Ovary (tissue), 10 donors: ENCODE results near the gene INTS3. TPM values are rescaled to one million over a fixed set of nuclear protein-coding genes. Genes with fewer than 3 reads are reported as not detected.

Experiments
- DNase-seq, 5 donors: peaks; one replicate each; pipeline ENCODE4 v3.0.0-alpha.2; 2019 to 2020
- H3K27ac ChIP-seq, 2 donors: fragments of 200-600 bp; one replicate each; pipeline versions ENCODE4 v1.5.1 to v1.8.0; 2019 to 2022
- H3K27me3 ChIP-seq: fragments of 200-600 bp; one replicate; pipeline ENCODE4 v1.8.0; 2022
- H3K36me3 ChIP-seq: fragments of 200-600 bp; sonication (generic); one replicate; pipeline ENCODE4 v1.5.1; 2019
- H3K4me1 ChIP-seq: one replicate; pipeline ENCODE4 v1.8.1; 2013; ENCODE audit warnings: mild to moderate bottlenecking, moderate library complexity; ENCODE audit not compliant: insufficient read depth
- H3K4me3 ChIP-seq: fragments of 200-600 bp; sonication (generic); one replicate; pipeline ENCODE4 v1.5.1; 2017
- H3K9me3 ChIP-seq, 2 donors: fragments of 200-600 bp in 1 of 2; sonication (generic) in 1 of 2; one replicate each; pipeline versions ENCODE4 v1.5.1 to v1.8.1; 2013 to 2019; ENCODE audit warnings: mild to moderate bottlenecking in 1 of 2, moderate library complexity in 1 of 2
- EP300 ChIP-seq: sonication (generic); formaldehyde crosslinking; IDR thresholded peaks from one replicate; pipeline ENCODE4 v1.6.1; 2017; ENCODE audit warnings: antibody characterized with exemption
- POLR2A ChIP-seq: fragments of 450-650 bp; IDR thresholded peaks from one replicate; pipeline ENCODE4 v1.6.1; 2017; ENCODE audit warnings: antibody characterized with exemption, mild to moderate bottlenecking, moderate library complexity
- WGBS, 3 donors: extraction: QIAGEN DNeasy Blood & Tissue Kit in 1 of 3; methylation state at CpG; one replicate each; pipeline versions ENCODE4 v1.1.5 to v1.1.7; 2013 to 2017; 5-methylcytosine and 5-hydroxymethylcytosine counted together
- intact Hi-C, 4 donors: fragments of 100-400 bp; cut with DNase I; formaldehyde crosslinking; loops; one replicate each; pipeline versions ENCODE4 v1.11.0 to v1.15.1; 2022 to 2023
- long read RNA-seq, 3 donors: library from polyadenylated mRNA in 2 of 3; unstranded in 2 of 3; transcript quantifications; one replicate each; pipeline ENCODE4 v2.0.0 and lab custom pipeline, GENCODE V29; 2021 to 2026
- polyA plus RNA-seq, 2 donors: library from polyadenylated mRNA; stranded (reverse); fragments of 200-250 nt in 1 of 2; fragments of 350-450 nt in 1 of 2; fragmentation: Illumina TruSeq in 1 of 2; extraction: RNeasy Lipid Tissue Mini Kit (QIAGEN cat#74804) in 1 of 2; gene quantifications; one replicate each; pipeline ENCODE4 v1.2.3, GENCODE V29; 2013 to 2014
- total RNA-seq, 7 donors: library from RNA; depleted of rRNA in 2 of 7; stranded (reverse); fragments of >200 nt in 2 of 7; fragmentation: NEBNext Ultra II Directional in 3 of 7; extraction: Animal tissue kit (Norgen Biotek cat#: 25700) in 3 of 7; gene quantifications; one replicate each; pipeline versions ENCODE4 v1.1.0 to v1.2.4, GENCODE V29; 2016 to 2023
- TF ChIP-seq, protein P1 (sequence below), 3 donors: fragments of 450-650 bp in 2 of 3; fragments of 200-600 bp in 1 of 3; IDR thresholded peaks; one replicate each; pipeline versions ENCODE4 v1.5.1 to v1.8.0; 2016 to 2022; ENCODE audit warnings: antibody characterized with exemption in 3 of 3, mild to moderate bottlenecking in 1 of 3
- donor health status: DM: no; HTN: no; CAD: no; lungs with moderate emphysema.
- donor health status: DM: no; HTN: no; CAD: no.
- donor health status: Bipolar disorder and iron deficiency.
- donor health status: DM: yes; HTN: yes; CAD: no.
- donor health status: DM: no; HTN: no; CAD: no.
- donor health status: DM: yes; HTN: yes; CAD: no.

INTS3 gene, protein sequence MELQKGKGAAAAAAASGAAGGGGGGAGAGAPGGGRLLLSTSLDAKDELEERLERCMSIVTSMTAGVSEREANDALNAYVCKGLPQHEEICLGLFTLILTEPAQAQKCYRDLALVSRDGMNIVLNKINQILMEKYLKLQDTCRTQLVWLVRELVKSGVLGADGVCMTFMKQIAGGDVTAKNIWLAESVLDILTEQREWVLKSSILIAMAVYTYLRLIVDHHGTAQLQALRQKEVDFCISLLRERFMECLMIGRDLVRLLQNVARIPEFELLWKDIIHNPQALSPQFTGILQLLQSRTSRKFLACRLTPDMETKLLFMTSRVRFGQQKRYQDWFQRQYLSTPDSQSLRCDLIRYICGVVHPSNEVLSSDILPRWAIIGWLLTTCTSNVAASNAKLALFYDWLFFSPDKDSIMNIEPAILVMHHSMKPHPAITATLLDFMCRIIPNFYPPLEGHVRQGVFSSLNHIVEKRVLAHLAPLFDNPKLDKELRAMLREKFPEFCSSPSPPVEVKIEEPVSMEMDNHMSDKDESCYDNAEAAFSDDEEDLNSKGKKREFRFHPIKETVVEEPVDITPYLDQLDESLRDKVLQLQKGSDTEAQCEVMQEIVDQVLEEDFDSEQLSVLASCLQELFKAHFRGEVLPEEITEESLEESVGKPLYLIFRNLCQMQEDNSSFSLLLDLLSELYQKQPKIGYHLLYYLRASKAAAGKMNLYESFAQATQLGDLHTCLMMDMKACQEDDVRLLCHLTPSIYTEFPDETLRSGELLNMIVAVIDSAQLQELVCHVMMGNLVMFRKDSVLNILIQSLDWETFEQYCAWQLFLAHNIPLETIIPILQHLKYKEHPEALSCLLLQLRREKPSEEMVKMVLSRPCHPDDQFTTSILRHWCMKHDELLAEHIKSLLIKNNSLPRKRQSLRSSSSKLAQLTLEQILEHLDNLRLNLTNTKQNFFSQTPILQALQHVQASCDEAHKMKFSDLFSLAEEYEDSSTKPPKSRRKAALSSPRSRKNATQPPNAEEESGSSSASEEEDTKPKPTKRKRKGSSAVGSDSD
- total RNA-seq = 10 to 100 TPM; 49.5 to 74.4 (median 58.6) TPM
- 10 to 100 TPM; 41.6 to 54.5 TPM for polyA plus RNA-seq
- long read RNA-seq, donor 1, full-length matches to known transcripts = 8 of 50 reads
- long read RNA-seq, donor 1, partial matches to known transcripts = 38 of 50 reads
- long read RNA-seq, donor 1, other reads (novel, unspliced or antisense) = 4 of 50 reads
- long read RNA-seq, donor 2, full-length matches to known transcripts = 4 of 4 reads
- long read RNA-seq, donor 2, partial matches to known transcripts = 0 of 4 reads
- long read RNA-seq, donor 2, other reads (novel, unspliced or antisense) = 0 of 4 reads
- long read RNA-seq, donor 3, full-length matches to known transcripts = 56 of 109 reads
- long read RNA-seq, donor 3, partial matches to known transcripts = 29 of 109 reads
- long read RNA-seq, donor 3, other reads (novel, unspliced or antisense) = 24 of 109 reads

DNA sequence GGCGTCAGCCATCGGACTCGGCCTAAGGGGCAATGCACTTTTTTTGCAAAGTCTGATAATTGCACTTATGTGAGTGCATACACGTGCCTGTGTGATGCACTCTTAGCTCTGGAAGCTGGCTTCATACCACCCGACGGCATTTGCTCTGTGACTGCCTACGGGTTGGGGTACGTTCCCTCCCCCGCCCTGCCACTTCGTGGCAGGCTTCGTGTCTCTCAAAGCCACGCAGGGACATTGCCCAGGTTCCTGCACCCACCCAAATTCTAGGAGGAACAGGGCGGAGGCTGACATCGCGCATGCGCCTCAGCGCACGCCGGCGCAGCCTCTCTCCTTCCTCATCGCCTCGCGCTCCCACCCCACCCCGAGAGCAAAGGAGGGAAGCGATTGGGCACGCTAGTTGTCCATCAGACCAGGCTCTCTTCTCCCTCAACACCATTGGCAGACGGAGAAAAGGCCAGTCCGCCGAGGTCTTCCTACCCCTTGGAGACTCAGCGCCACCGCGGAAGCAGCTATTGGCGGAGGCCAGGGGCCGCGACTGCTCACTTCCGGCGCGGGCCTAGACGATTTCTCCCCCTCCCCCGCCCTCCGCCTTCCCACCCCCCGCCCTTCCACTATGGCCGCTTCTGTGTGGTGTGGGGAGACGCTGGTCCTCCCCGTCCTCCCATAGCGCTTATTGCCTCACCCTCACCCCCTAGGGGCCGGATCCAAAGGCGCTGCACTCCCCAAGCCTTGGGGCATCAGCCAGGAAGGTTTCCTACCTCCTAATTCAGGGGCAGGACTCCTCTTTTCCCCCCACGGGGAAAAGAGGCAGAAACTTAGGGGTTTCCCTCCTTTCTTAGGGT lies at the start of gene INTS3:
TSS of gene INTS3 (plus strand) at position 588 of the 842 bp plus-strand sequence. CDS start 585 bp downstream, outside the sequence.
- DNase-seq = peak; percentile 99 to 100 (median 99)
- no peaks in the 10 kb centered on the region for H3K36me3 ChIP-seq
- 0 to 1% (median 1%) methylated on average over 45 to 49 of the region's 49 CpGs for WGBS, 3 donors
- H3K27ac ChIP-seq = peak within 1 kb of the TSS; percentile 90 to 94
- intact Hi-C loops = loop anchor here in 1 of 4 donors (2.0 kb wide), 1 partner anchor 29 kb away; no protein-coding TSS in a partner anchor
- H3K4me1 ChIP-seq = peaks cover 2% of the 10 kb centered on the region
- no peaks in the 10 kb centered on the region for H3K27me3 ChIP-seq
- no peaks in the 10 kb centered on the region for H3K9me3 ChIP-seq
- peak within 1 kb of the TSS; percentile 74 for H3K4me3 ChIP-seq
- TF ChIP-seq, protein P1, sequence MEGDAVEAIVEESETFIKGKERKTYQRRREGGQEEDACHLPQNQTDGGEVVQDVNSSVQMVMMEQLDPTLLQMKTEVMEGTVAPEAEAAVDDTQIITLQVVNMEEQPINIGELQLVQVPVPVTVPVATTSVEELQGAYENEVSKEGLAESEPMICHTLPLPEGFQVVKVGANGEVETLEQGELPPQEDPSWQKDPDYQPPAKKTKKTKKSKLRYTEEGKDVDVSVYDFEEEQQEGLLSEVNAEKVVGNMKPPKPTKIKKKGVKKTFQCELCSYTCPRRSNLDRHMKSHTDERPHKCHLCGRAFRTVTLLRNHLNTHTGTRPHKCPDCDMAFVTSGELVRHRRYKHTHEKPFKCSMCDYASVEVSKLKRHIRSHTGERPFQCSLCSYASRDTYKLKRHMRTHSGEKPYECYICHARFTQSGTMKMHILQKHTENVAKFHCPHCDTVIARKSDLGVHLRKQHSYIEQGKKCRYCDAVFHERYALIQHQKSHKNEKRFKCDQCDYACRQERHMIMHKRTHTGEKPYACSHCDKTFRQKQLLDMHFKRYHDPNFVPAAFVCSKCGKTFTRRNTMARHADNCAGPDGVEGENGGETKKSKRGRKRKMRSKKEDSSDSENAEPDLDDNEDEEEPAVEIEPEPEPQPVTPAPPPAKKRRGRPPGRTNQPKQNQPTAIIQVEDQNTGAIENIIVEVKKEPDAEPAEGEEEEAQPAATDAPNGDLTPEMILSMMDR (IDR thresholded peaks at IDR 0.05) = no peak
- peak; percentile 69 for TF ChIP-seq POLR2A

DNA sequence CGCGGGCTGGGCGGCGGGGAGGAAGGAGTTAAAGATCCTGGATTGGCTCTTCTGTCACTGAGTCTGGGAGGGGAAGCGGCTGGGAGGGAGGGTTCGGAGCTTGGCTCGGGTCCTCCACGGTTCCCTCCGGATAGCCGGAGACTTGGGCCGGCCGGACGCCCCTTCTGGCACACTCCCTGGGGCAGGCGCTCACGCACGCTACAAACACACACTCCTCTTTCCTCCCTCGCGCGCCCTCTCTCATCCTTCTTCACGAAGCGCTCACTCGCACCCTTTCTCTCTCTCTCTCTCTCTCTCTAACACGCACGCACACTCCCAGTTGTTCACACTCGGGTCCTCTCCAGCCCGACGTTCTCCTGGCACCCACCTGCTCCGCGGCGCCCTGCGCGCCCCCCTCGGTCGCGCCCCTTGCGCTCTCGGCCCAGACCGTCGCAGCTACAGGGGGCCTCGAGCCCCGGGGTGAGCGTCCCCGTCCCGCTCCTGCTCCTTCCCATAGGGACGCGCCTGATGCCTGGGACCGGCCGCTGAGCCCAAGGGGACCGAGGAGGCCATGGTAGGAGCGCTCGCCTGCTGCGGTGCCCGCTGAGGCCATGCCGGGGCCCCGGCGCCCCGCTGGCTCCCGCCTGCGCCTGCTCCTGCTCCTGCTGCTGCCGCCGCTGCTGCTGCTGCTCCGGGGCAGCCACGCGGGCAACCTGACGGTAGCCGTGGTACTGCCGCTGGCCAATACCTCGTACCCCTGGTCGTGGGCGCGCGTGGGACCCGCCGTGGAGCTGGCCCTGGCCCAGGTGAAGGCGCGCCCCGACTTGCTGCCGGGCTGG lies 49.1 kb upstream of the INTS3 start, which contains the start of gene NPR1:
TSS of gene NPR1 (plus strand) at position 170 of the 818 bp plus-strand sequence. CDS start at position 591, 421 bp downstream.
- H3K4me3 ChIP-seq = peak within 1 kb of the TSS; percentile 64
- H3K4me1 ChIP-seq = no peaks in the 10 kb centered on the region
- 0 to 1% (median 0%) methylated on average over 48 to 78 of the region's 78 CpGs for WGBS, 3 donors
- intact Hi-C loops = loop anchor here in 3 of 4 donors (2.0 to 10.0 kb wide), 6 partner anchors 69 to 309 kb away; partner anchors contain the start of genes DENND4B (in 2 of the 3) and RAB13 (in 2 of the 3)
- no peaks in the 10 kb centered on the region for H3K9me3 ChIP-seq
- DNase-seq = peak; percentile 80 to 86 (median 81)
- H3K36me3 ChIP-seq = no peaks in the 10 kb centered on the region
- TF ChIP-seq EP300 (no peak), POLR2A (no peak)
- TF ChIP-seq, protein P1 (IDR thresholded peaks at IDR 0.05) = no peak
- peak within 1 kb of the TSS; percentile 65 to 78 for H3K27ac ChIP-seq
- no peaks in the 10 kb centered on the region for H3K27me3 ChIP-seq
